WTC11 (cell line): Measurements from ENCODE around the gene LHX4. TPM values are rescaled to one million over a fixed set of nuclear protein-coding genes. Genes with fewer than 3 reads are reported as not detected.
A peak's percentile ranks its signal among the peaks of the same experiment; 100 is the strongest.

Experiments used
- ATAC-seq: fragments of 200-7000 bp; cut with Tn5 transposase; 2 replicates; pipeline ENCODE4 v1.10.0; 2021; ENCODE audit warnings: mild to moderate bottlenecking, moderate library complexity
- Bru-seq: library from RNA; stranded (reverse); fragments of 400-500 nt; gene quantifications from one replicate; lab custom pipeline; 2021; lab: Mats Ljungman, UMichigan
- CTCF ChIA-PET: fragments of 300-600 bp; sonication (Branson Sonifier 250); formaldehyde crosslinking; loops from one replicate; lab custom pipeline; 2021; ENCODE audit warnings: antibody characterized with exemption; lab: Charles Lee
- POLR2A ChIA-PET: fragments of 350-600 bp; sonication (Branson Sonifier 250); formaldehyde crosslinking; loops from one replicate; lab custom pipeline; 2021; ENCODE audit warnings: antibody characterized with exemption; lab: Charles Lee
- DNase-seq: peaks from one replicate; pipeline ENCODE4 v3.0.0; 2021; ENCODE audit warnings: low spot score
- H3K27ac Mint-ChIP-seq: 2 replicates; pipeline ENCODE4 v1.8.0; 2021; ENCODE audit warnings: mixed read lengths
- H3K27me3 Mint-ChIP-seq: 2 replicates; pipeline ENCODE4 v1.8.0; 2021; ENCODE audit warnings: low read depth, mild to moderate bottlenecking, moderate library complexity, mixed read lengths
- H3K36me3 Mint-ChIP-seq: 2 replicates; pipeline ENCODE4 v1.8.0; 2021; ENCODE audit warnings: mixed read lengths
- H3K4me1 Mint-ChIP-seq: 2 replicates; pipeline ENCODE4 v1.8.0; 2022; ENCODE audit warnings: mixed read lengths
- H3K4me3 Mint-ChIP-seq: 2 replicates; pipeline ENCODE4 v1.8.0; 2021; ENCODE audit warnings: mild to moderate bottlenecking, moderate library complexity, mixed read lengths
- H3K9me3 Mint-ChIP-seq: 2 replicates; pipeline ENCODE4 v1.8.0; 2021; ENCODE audit warnings: mixed read lengths
- ATF1 ChIP-seq: sonication (generic); formaldehyde crosslinking; IDR thresholded peaks from 2 replicates; pipeline ENCODE4 v1.8.1; 2023; ENCODE audit warnings: mild to moderate bottlenecking, moderate library complexity, missing genetic modification reagents
- CREM ChIP-seq: sonication (generic); formaldehyde crosslinking; IDR thresholded peaks from 2 replicates; pipeline ENCODE4 v1.8.1; 2022; ENCODE audit warnings: mild to moderate bottlenecking, missing genetic modification reagents, moderate library complexity
- ETV6 ChIP-seq: sonication (generic); formaldehyde crosslinking; IDR thresholded peaks from 2 replicates; pipeline ENCODE4 v1.8.1; 2022; ENCODE audit warnings: mild to moderate bottlenecking, missing genetic modification reagents
- HMGA2 ChIP-seq: fragments of 250-450 bp; sonication (Bioruptor Pico); IDR thresholded peaks from 2 replicates; pipeline ENCODE4 v1.4.0; 2021; ENCODE audit warnings: mild to moderate bottlenecking, moderate library complexity
- JUN ChIP-seq: sonication (generic); formaldehyde crosslinking; IDR thresholded peaks from 2 replicates; pipeline ENCODE4 v1.8.0; 2023; ENCODE audit warnings: mild to moderate bottlenecking, missing genetic modification reagents
- TEAD1 ChIP-seq: sonication (generic); formaldehyde crosslinking; IDR thresholded peaks from 2 replicates; pipeline ENCODE4 v1.8.0; 2022; ENCODE audit warnings: mild to moderate bottlenecking, missing genetic modification reagents
- TEAD4 ChIP-seq: sonication (generic); formaldehyde crosslinking; IDR thresholded peaks from 2 replicates; pipeline ENCODE4 v1.8.0; 2022; ENCODE audit warnings: mild to moderate bottlenecking, missing genetic modification reagents
- ZNF219 ChIP-seq: sonication (generic); formaldehyde crosslinking; IDR thresholded peaks from 2 replicates; pipeline ENCODE4 v1.8.0; 2023; ENCODE audit warnings: missing genetic modification reagents, mild to moderate bottlenecking, borderline replicate concordance
- ZNF263 ChIP-seq: sonication (generic); formaldehyde crosslinking; IDR thresholded peaks from 2 replicates; pipeline ENCODE4 v1.8.1; 2022; ENCODE audit warnings: low read depth, mild to moderate bottlenecking, moderate library complexity, missing genetic modification reagents
- ZNF416 ChIP-seq: fragments of 250-450 bp; sonication (Bioruptor Pico); IDR thresholded peaks from 2 replicates; pipeline ENCODE4 v1.9.0; 2021; ENCODE audit warnings: mild to moderate bottlenecking, inconsistent platforms
- ZNF423 ChIP-seq: fragments of 250-450 bp; sonication (Bioruptor Pico); IDR thresholded peaks from 2 replicates; pipeline ENCODE4 v2.1.2; 2022; ENCODE audit warnings: mild to moderate bottlenecking, moderate library complexity
- ZNF671 ChIP-seq: fragments of 250-450 bp; sonication (Bioruptor Pico); IDR thresholded peaks from 2 replicates; pipeline ENCODE4 v1.8.0; 2021; ENCODE audit warnings: mild to moderate bottlenecking
- long read RNA-seq, 3 experiments: library from RNA in 1 of 3; library from capped mRNA in 1 of 3; library from polyadenylated mRNA in 1 of 3; unstranded in 2 of 3; stranded (forward) in 1 of 3; transcript quantifications; one replicate each; pipeline ENCODE4 v2.0.0, GENCODE V29; 2021
- total RNA-seq: library from RNA; stranded (reverse); gene quantifications from 3 replicates; pipeline ENCODE4 v1.2.3, GENCODE V29; 2021
- TF ChIP-seq, protein P1 (sequence below): sonication (generic); formaldehyde crosslinking; IDR thresholded peaks from 2 replicates; pipeline ENCODE4 v1.8.0; 2023; ENCODE audit warnings: missing genetic modification reagents
- TF ChIP-seq, protein P2 (sequence below): sonication (generic); formaldehyde crosslinking; conservative IDR thresholded peaks from 2 replicates; pipeline ENCODE4 v1.8.1; 2023; ENCODE audit warnings: mild to moderate bottlenecking, low read depth, missing genetic modification reagents, moderate library complexity
- TF ChIP-seq, protein P3 (sequence below): fragments of 200-600 bp; IDR thresholded peaks from 2 replicates; pipeline ENCODE4 v1.8.0; 2022; ENCODE audit warnings: antibody characterized with exemption
- TF ChIP-seq, protein P4 (sequence below): sonication (generic); formaldehyde crosslinking; IDR thresholded peaks from 2 replicates; pipeline ENCODE4 v1.8.0; 2023; ENCODE audit warnings: mild to moderate bottlenecking, missing genetic modification reagents
- TF ChIP-seq, protein P5 (sequence below): sonication (generic); formaldehyde crosslinking; IDR thresholded peaks from 2 replicates; pipeline ENCODE4 v1.8.1; 2022; ENCODE audit warnings: mild to moderate bottlenecking, moderate library complexity, missing genetic modification reagents
- TF ChIP-seq, protein P6 (sequence below): sonication (generic); formaldehyde crosslinking; IDR thresholded peaks from 2 replicates; pipeline ENCODE4 v1.8.1; 2023; ENCODE audit warnings: mild to moderate bottlenecking, missing genetic modification reagents, borderline replicate concordance
- TF ChIP-seq, protein P7 (sequence below): sonication (generic); formaldehyde crosslinking; IDR thresholded peaks from 2 replicates; pipeline ENCODE4 v1.8.0; 2022; ENCODE audit warnings: mild to moderate bottlenecking, missing genetic modification reagents

The LHX4 gene
- 7.7 to 19.2 TPM (median 9.2 TPM) in 3 replicates for total RNA-seq
- percentile 65 among the genes with signal in this experiment for Bru-seq, nascent RNA
- long read RNA-seq, experiment 1, full-length matches to known transcripts = 9 of 30 reads
- long read RNA-seq, experiment 1, partial matches to known transcripts = 3 of 30 reads
- long read RNA-seq, experiment 1, other reads (novel, unspliced or antisense) = 18 of 30 reads
- long read RNA-seq, experiment 2, full-length matches to known transcripts = 6 of 11 reads
- long read RNA-seq, experiment 2, partial matches to known transcripts = 3 of 11 reads
- long read RNA-seq, experiment 2, other reads (novel, unspliced or antisense) = 2 of 11 reads
- long read RNA-seq, experiment 3, full-length matches to known transcripts = 7 of 11 reads
- long read RNA-seq, experiment 3, partial matches to known transcripts = 1 of 11 reads
- long read RNA-seq, experiment 3, other reads (novel, unspliced or antisense) = 3 of 11 reads

DNA sequence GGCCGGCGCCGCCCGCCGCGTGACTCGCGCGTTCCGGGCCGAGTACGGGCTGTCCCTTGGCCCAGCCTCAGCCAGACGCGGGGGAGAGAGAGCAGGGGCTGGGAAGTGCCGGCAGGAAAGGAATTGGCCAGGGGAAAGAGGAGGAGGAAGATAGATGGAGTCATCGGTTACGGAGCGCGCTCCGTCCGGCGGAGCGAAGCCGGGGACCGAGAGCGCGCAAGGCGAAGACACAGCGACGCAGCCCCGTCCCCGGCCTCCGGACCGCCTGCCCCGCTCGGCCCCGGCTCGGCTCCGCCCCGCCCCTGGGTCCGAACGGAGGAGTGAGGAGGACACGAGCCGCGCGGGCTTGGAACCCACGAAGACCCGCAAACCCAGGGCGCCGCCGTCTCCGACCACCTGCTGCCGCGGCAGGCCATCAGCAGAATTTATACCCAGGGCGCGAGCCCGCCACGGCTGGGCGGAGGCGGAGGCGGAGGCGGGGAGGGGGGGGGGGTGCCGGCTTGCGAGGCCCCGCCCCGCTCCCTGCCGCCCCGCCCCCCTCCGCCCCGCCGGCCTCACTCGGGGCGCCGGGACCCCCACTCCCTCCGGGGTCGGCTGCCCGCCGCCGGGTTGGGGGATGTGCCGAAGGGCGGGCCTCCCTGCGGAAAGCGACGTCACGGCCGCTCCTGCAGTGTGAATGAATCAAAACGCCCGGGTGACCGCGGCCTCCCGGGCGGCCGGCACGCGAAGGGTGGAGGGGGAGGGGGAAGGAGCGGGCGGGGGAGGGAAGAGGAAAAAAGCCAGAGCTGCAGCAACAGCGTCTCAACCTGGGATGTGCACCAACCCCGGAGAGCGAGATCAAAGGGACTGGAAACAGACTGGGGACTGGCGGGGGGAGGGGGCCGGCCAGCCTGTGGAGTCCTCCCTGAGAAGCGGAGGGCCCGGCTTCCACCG is at the start of gene LHX4:
LHX4 (plus strand) TSS at position 782 of the 933 bp plus-strand sequence. CDS start 266 bp downstream, outside the sequence.
- DNase-seq (peak; percentile 76), ATAC-seq (peak; percentile 29)
- ChIA-PET CTCF (interaction anchor here (1.0 to 4.3 kb wide), 7 partner anchors 10 to 186 kb away, joined by 3 to 34 read pairs (median 6); no protein-coding TSS in a partner anchor), POLR2A (interaction anchor here (1.0 kb wide), 1 partner anchor 273 kb away, joined by 4 read pairs; the partner anchor contains the start of gene ACBD6)
- H3K9me3 Mint-ChIP-seq = no peaks in the 10 kb centered on the region
- peak within 1 kb of the TSS; percentile 82 for H3K4me3 Mint-ChIP-seq
- no peaks in the 10 kb centered on the region for H3K36me3 Mint-ChIP-seq
- peaks cover 42% of the 10 kb centered on the region for H3K4me1 Mint-ChIP-seq
- H3K27ac Mint-ChIP-seq = no peak within 1 kb of the TSS
- H3K27me3 Mint-ChIP-seq = peaks cover 80% of the 10 kb centered on the region
- TF ChIP-seq, protein P1, sequence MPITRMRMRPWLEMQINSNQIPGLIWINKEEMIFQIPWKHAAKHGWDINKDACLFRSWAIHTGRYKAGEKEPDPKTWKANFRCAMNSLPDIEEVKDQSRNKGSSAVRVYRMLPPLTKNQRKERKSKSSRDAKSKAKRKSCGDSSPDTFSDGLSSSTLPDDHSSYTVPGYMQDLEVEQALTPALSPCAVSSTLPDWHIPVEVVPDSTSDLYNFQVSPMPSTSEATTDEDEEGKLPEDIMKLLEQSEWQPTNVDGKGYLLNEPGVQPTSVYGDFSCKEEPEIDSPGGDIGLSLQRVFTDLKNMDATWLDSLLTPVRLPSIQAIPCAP (CRISPR knock-in tag) = no peak
- TF ChIP-seq TEAD1 (CRISPR knock-in tag) (no peak), ZNF263 (CRISPR knock-in tag) (0 out of 2 replicates have a peak, but pooled peaks have one; percentile 59), ZNF423 (CRISPR knock-in tag) (peak; percentile 65; the same call in 1 of the 2 replicates), TEAD4 (no peak), ZNF671 (CRISPR knock-in tag) (no peak), HMGA2 (CRISPR knock-in tag) (no peak), JUN (CRISPR knock-in tag) (no peak), CREM (CRISPR knock-in tag) (no peak), ATF1 (CRISPR knock-in tag) (no peak), ZNF219 (CRISPR knock-in tag) (no peak), ZNF416 (no peak), ETV6 (CRISPR knock-in tag) (no peak)
- TF ChIP-seq, protein P2, sequence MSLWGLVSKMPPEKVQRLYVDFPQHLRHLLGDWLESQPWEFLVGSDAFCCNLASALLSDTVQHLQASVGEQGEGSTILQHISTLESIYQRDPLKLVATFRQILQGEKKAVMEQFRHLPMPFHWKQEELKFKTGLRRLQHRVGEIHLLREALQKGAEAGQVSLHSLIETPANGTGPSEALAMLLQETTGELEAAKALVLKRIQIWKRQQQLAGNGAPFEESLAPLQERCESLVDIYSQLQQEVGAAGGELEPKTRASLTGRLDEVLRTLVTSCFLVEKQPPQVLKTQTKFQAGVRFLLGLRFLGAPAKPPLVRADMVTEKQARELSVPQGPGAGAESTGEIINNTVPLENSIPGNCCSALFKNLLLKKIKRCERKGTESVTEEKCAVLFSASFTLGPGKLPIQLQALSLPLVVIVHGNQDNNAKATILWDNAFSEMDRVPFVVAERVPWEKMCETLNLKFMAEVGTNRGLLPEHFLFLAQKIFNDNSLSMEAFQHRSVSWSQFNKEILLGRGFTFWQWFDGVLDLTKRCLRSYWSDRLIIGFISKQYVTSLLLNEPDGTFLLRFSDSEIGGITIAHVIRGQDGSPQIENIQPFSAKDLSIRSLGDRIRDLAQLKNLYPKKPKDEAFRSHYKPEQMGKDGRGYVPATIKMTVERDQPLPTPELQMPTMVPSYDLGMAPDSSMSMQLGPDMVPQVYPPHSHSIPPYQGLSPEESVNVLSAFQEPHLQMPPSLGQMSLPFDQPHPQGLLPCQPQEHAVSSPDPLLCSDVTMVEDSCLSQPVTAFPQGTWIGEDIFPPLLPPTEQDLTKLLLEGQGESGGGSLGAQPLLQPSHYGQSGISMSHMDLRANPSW (CRISPR knock-in tag) = no peak
- TF ChIP-seq, protein P3, sequence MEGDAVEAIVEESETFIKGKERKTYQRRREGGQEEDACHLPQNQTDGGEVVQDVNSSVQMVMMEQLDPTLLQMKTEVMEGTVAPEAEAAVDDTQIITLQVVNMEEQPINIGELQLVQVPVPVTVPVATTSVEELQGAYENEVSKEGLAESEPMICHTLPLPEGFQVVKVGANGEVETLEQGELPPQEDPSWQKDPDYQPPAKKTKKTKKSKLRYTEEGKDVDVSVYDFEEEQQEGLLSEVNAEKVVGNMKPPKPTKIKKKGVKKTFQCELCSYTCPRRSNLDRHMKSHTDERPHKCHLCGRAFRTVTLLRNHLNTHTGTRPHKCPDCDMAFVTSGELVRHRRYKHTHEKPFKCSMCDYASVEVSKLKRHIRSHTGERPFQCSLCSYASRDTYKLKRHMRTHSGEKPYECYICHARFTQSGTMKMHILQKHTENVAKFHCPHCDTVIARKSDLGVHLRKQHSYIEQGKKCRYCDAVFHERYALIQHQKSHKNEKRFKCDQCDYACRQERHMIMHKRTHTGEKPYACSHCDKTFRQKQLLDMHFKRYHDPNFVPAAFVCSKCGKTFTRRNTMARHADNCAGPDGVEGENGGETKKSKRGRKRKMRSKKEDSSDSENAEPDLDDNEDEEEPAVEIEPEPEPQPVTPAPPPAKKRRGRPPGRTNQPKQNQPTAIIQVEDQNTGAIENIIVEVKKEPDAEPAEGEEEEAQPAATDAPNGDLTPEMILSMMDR = no peak
- TF ChIP-seq, protein P4, sequence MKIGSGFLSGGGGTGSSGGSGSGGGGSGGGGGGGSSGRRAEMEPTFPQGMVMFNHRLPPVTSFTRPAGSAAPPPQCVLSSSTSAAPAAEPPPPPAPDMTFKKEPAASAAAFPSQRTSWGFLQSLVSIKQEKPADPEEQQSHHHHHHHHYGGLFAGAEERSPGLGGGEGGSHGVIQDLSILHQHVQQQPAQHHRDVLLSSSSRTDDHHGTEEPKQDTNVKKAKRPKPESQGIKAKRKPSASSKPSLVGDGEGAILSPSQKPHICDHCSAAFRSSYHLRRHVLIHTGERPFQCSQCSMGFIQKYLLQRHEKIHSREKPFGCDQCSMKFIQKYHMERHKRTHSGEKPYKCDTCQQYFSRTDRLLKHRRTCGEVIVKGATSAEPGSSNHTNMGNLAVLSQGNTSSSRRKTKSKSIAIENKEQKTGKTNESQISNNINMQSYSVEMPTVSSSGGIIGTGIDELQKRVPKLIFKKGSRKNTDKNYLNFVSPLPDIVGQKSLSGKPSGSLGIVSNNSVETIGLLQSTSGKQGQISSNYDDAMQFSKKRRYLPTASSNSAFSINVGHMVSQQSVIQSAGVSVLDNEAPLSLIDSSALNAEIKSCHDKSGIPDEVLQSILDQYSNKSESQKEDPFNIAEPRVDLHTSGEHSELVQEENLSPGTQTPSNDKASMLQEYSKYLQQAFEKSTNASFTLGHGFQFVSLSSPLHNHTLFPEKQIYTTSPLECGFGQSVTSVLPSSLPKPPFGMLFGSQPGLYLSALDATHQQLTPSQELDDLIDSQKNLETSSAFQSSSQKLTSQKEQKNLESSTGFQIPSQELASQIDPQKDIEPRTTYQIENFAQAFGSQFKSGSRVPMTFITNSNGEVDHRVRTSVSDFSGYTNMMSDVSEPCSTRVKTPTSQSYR (CRISPR knock-in tag) = no peak
- TF ChIP-seq, protein P5, sequence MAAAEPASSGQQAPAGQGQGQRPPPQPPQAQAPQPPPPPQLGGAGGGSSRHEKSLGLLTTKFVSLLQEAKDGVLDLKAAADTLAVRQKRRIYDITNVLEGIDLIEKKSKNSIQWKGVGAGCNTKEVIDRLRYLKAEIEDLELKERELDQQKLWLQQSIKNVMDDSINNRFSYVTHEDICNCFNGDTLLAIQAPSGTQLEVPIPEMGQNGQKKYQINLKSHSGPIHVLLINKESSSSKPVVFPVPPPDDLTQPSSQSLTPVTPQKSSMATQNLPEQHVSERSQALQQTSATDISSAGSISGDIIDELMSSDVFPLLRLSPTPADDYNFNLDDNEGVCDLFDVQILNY (CRISPR knock-in tag) = 0 out of 2 replicates have a peak, but pooled peaks have one; percentile 38
- TF ChIP-seq, protein P6, sequence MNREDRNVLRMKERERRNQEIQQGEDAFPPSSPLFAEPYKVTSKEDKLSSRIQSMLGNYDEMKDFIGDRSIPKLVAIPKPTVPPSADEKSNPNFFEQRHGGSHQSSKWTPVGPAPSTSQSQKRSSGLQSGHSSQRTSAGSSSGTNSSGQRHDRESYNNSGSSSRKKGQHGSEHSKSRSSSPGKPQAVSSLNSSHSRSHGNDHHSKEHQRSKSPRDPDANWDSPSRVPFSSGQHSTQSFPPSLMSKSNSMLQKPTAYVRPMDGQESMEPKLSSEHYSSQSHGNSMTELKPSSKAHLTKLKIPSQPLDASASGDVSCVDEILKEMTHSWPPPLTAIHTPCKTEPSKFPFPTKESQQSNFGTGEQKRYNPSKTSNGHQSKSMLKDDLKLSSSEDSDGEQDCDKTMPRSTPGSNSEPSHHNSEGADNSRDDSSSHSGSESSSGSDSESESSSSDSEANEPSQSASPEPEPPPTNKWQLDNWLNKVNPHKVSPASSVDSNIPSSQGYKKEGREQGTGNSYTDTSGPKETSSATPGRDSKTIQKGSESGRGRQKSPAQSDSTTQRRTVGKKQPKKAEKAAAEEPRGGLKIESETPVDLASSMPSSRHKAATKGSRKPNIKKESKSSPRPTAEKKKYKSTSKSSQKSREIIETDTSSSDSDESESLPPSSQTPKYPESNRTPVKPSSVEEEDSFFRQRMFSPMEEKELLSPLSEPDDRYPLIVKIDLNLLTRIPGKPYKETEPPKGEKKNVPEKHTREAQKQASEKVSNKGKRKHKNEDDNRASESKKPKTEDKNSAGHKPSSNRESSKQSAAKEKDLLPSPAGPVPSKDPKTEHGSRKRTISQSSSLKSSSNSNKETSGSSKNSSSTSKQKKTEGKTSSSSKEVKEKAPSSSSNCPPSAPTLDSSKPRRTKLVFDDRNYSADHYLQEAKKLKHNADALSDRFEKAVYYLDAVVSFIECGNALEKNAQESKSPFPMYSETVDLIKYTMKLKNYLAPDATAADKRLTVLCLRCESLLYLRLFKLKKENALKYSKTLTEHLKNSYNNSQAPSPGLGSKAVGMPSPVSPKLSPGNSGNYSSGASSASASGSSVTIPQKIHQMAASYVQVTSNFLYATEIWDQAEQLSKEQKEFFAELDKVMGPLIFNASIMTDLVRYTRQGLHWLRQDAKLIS (CRISPR knock-in tag) = no peak
- TF ChIP-seq, protein P7, sequence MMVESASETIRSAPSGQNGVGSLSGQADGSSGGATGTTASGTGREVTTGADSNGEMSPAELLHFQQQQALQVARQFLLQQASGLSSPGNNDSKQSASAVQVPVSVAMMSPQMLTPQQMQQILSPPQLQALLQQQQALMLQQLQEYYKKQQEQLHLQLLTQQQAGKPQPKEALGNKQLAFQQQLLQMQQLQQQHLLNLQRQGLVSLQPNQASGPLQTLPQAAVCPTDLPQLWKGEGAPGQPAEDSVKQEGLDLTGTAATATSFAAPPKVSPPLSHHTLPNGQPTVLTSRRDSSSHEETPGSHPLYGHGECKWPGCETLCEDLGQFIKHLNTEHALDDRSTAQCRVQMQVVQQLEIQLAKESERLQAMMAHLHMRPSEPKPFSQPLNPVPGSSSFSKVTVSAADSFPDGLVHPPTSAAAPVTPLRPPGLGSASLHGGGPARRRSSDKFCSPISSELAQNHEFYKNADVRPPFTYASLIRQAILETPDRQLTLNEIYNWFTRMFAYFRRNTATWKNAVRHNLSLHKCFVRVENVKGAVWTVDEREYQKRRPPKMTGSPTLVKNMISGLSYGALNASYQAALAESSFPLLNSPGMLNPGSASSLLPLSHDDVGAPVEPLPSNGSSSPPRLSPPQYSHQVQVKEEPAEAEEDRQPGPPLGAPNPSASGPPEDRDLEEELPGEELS (CRISPR knock-in tag) = no peak
